Measurements from ENCODE around the gene DAPL1.

DNA sequence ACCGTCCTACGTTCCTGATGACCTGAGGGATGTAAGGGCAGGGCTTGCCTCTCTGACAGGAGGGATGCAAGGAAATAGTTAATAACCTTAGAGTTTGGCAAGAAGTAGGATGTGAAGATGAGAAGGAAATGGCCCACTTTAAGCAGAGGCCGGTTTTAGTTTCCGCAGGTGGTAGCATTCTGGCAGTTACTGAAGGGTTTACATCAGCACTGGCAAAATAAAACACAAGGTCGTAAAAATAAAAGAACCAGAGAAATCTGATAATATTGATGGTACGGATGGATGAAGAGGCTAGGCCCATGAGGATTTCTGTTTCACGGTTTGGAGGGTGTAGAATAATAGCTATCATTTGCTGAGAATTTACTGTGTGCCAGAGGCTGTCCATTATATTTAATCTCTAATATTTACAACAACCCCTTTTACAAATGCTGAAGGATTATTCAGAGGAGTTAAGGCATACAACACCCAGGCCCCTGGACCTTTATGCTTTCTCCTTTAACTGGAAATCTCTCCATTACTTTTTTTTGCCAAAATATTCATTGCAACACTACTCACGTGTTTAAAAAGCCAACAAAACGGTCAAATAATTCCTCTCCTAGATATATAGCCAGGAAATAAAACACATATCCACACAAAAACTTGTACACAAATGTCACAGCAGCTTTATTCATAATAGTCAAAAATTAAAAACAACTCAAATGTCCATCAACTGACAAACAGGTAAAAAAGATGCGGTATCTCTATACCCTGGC is 28.5 kb downstream of the DAPL1 start:
- TF ChIP-seq, protein P1, sequence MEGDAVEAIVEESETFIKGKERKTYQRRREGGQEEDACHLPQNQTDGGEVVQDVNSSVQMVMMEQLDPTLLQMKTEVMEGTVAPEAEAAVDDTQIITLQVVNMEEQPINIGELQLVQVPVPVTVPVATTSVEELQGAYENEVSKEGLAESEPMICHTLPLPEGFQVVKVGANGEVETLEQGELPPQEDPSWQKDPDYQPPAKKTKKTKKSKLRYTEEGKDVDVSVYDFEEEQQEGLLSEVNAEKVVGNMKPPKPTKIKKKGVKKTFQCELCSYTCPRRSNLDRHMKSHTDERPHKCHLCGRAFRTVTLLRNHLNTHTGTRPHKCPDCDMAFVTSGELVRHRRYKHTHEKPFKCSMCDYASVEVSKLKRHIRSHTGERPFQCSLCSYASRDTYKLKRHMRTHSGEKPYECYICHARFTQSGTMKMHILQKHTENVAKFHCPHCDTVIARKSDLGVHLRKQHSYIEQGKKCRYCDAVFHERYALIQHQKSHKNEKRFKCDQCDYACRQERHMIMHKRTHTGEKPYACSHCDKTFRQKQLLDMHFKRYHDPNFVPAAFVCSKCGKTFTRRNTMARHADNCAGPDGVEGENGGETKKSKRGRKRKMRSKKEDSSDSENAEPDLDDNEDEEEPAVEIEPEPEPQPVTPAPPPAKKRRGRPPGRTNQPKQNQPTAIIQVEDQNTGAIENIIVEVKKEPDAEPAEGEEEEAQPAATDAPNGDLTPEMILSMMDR (IDR thresholded peaks at IDR 0.05) = no peak
- no peak for TF ChIP-seq POLR2A (IDR thresholded peaks at IDR 0.05)

Data from body of pancreas (tissue), 4 donors.